Measurements from ENCODE around the gene GPRASP3. TPM values are rescaled to one million over a fixed set of nuclear protein-coding genes. Genes with fewer than 3 reads are reported as not detected.
A peak's percentile ranks its signal among the peaks of the same experiment; 100 is the strongest.
"Not testable (repeated sequence)": the region's sequence is repeated elsewhere in the genome, so short reads cannot be mapped to it uniquely, and the experiment has no call there.

Gene GPRASP3, protein sequence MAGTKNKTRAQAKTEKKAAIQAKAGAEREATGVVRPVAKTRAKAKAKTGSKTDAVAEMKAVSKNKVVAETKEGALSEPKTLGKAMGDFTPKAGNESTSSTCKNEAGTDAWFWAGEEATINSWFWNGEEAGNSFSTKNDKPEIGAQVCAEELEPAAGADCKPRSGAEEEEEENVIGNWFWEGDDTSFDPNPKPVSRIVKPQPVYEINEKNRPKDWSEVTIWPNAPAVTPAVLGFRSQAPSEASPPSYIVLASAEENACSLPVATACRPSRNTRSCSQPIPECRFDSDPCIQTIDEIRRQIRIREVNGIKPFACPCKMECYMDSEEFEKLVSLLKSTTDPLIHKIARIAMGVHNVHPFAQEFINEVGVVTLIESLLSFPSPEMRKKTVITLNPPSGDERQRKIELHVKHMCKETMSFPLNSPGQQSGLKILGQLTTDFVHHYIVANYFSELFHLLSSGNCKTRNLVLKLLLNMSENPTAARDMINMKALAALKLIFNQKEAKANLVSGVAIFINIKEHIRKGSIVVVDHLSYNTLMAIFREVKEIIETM
- polyA plus RNA-seq (2013, experiment 1 of 2): 10.7 TPM
- polyA plus RNA-seq (2013, experiment 2 of 2): 10.7 TPM

GRCh38 chrX:102720237-102721168 lies at the start of gene GPRASP3:
Gene GPRASP3 (plus strand): TSS chrX:102720743. CDS start chrX:102748996, 28,253 bp downstream.
- no peak within 1 kb of the TSS for H2AK5ac ChIP-seq (ENCODE audit: low read depth, low read length)
- H3K4me1 ChIP-seq (ENCODE audit: control insufficient read depth in 2 of 2, insufficient read depth in 1 of 2, low read depth in 1 of 2, low read length in 2 of 2): peaks cover 0 to 3% of the 10 kb centered on the region in 2 donors
- H2BK5ac ChIP-seq (ENCODE audit: low read length): no peak within 1 kb of the TSS
- no peak within 1 kb of the TSS for H4K91ac ChIP-seq (ENCODE audit: low read depth, low read length, poor library complexity)
- no peak within 1 kb of the TSS for H2BK15ac ChIP-seq (ENCODE audit: low read length)
- no CpG with 5 or more reads among the region's 31 CpGs for WGBS, 2 donors (ENCODE audit: extremely low coverage in 2 of 2, insufficient read length in 2 of 2, insufficient replicate concordance in 1 of 2)
- peak within 1 kb of the TSS; percentile 52 for H3K4me2 ChIP-seq (ENCODE audit: insufficient read depth, low read length, poor library complexity, severe bottlenecking)
- H2AFZ ChIP-seq (ENCODE audit: low read length): no peak within 1 kb of the TSS
- peaks cover 0 to 6% of the 10 kb centered on the region in 2 donors for H3K36me3 ChIP-seq (replicated peaks in 1 of 2; ENCODE audit: control insufficient read depth in 2 of 2, insufficient read depth in 2 of 2, low read length in 2 of 2)
- H3K14ac ChIP-seq (ENCODE audit: low read length): no peak within 1 kb of the TSS
- H3K79me1 ChIP-seq (ENCODE audit: low read depth, low read length): peaks cover 1% of the 10 kb centered on the region
- H3K27me3 ChIP-seq (ENCODE audit: control insufficient read depth in 3 of 3, insufficient read depth in 3 of 3, low read depth in 1 of 3, low read length in 3 of 3): no peaks in the 10 kb centered on the region
- no peak within 1 kb of the TSS for H3K27ac ChIP-seq (replicated peaks; ENCODE audit: low read length)
- H4K8ac ChIP-seq (ENCODE audit: low read depth, low read length): peak within 1 kb of the TSS; percentile 65
- H2BK120ac ChIP-seq (ENCODE audit: low read depth, low read length): no peak within 1 kb of the TSS
- H2BK12ac ChIP-seq (ENCODE audit: low read length): no peak within 1 kb of the TSS
- H3K9ac ChIP-seq (ENCODE audit: low read depth, low read length, poor library complexity): peak within 1 kb of the TSS; percentile 81
- H3K4ac ChIP-seq (ENCODE audit: low read length): no peak within 1 kb of the TSS
- H3K18ac ChIP-seq (ENCODE audit: low read length): no peak within 1 kb of the TSS
- H3K9me3 ChIP-seq (replicated peaks in 1 of 2; ENCODE audit: control insufficient read depth in 2 of 2, insufficient read depth in 1 of 2, low read depth in 1 of 2, low read length in 2 of 2): no peaks in the 10 kb centered on the region
- H3K23ac ChIP-seq (ENCODE audit: low read depth, low read length, poor library complexity): no peak within 1 kb of the TSS
- H3K4me3 ChIP-seq (ENCODE audit: low read length in 2 of 2): peak within 1 kb of the TSS in 1 of 2 donors; percentile 83
- DNase-seq (ENCODE audit: low spot score): peak; percentile 24

DNA sequence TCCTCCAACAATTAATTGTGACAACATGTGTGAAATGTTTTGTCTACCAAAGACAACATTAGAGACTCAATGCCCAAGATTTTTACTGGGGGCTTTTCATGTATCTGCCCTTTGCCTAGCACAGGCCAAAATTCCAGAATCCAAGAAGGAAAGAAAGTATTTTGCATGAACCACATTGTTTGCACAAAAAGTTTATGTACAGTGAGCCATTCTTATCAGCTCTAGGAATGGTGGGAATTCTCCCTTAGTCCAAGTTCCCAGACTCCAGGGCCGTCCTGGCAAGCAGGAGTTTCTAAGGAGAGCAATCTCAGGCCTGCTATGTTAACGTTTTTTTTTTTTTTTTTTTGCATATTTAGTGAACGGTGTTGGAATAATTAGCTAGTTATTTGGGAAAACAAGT lies 47.7 kb upstream of the GPRASP3 start:
- H4K91ac ChIP-seq (ENCODE audit: low read depth, low read length, poor library complexity): no peak overlapping the region
- no peaks in the 10 kb centered on the region for H3K9me3 ChIP-seq (replicated peaks in 1 of 2; ENCODE audit: control insufficient read depth in 2 of 2, insufficient read depth in 1 of 2, low read depth in 1 of 2, low read length in 2 of 2)
- no peak overlapping the region for H3K4me3 ChIP-seq (ENCODE audit: low read length in 2 of 2)
- no peaks in the 10 kb centered on the region for H3K27me3 ChIP-seq (ENCODE audit: control insufficient read depth in 3 of 3, insufficient read depth in 3 of 3, low read depth in 1 of 3, low read length in 3 of 3)
- H3K4me2 ChIP-seq (ENCODE audit: insufficient read depth, low read length, poor library complexity, severe bottlenecking): no peak overlapping the region
- no peak overlapping the region for H2BK12ac ChIP-seq (ENCODE audit: low read length)
- H2BK15ac ChIP-seq (ENCODE audit: low read length): no peak overlapping the region
- no peak overlapping the region for H2AFZ ChIP-seq (ENCODE audit: low read length)
- H2BK5ac ChIP-seq (ENCODE audit: low read length): no peak overlapping the region
- H2AK5ac ChIP-seq (ENCODE audit: low read depth, low read length): no peak overlapping the region
- H3K4me1 ChIP-seq (ENCODE audit: control insufficient read depth in 2 of 2, insufficient read depth in 1 of 2, low read depth in 1 of 2, low read length in 2 of 2): no peaks in the 10 kb centered on the region
- DNase-seq (ENCODE audit: low spot score): no peak
- H3K4ac ChIP-seq (ENCODE audit: low read length): no peak overlapping the region
- no peak overlapping the region for H2BK120ac ChIP-seq (ENCODE audit: low read depth, low read length)
- H3K14ac ChIP-seq (ENCODE audit: low read length): no peak overlapping the region
- H3K36me3 ChIP-seq (replicated peaks in 1 of 2; ENCODE audit: control insufficient read depth in 2 of 2, insufficient read depth in 2 of 2, low read length in 2 of 2): peaks cover 0 to 1% of the 10 kb centered on the region in 2 donors
- H3K23ac ChIP-seq (ENCODE audit: low read depth, low read length, poor library complexity): no peak overlapping the region
- no peak overlapping the region for H3K18ac ChIP-seq (ENCODE audit: low read length)
- WGBS, 2 donors (ENCODE audit: extremely low coverage in 2 of 2, insufficient read length in 2 of 2, insufficient replicate concordance in 1 of 2): no CpG with 5 or more reads among the region's 3 CpGs
- no peaks in the 10 kb centered on the region for H3K79me1 ChIP-seq (ENCODE audit: low read depth, low read length)
- no peak overlapping the region for H3K9ac ChIP-seq (ENCODE audit: low read depth, low read length, poor library complexity)
- H3K27ac ChIP-seq (replicated peaks; ENCODE audit: low read length): no peak overlapping the region
- H4K8ac ChIP-seq (ENCODE audit: low read depth, low read length): no peak overlapping the region

- H3K14ac ChIP-seq (ENCODE audit: low read length); H3K36me3 ChIP-seq (replicated peaks in 1 of 2; ENCODE audit: control insufficient read depth in 2 of 2, insufficient read depth in 2 of 2, low read length in 2 of 2); H3K4ac ChIP-seq (ENCODE audit: low read length); H4K91ac ChIP-seq (ENCODE audit: low read depth, low read length, poor library complexity); H3K4me2 ChIP-seq (ENCODE audit: insufficient read depth, low read length, poor library complexity, severe bottlenecking); H3K79me1 ChIP-seq (ENCODE audit: low read depth, low read length); H2BK15ac ChIP-seq (ENCODE audit: low read length); H3K27me3 ChIP-seq (ENCODE audit: control insufficient read depth in 3 of 3, insufficient read depth in 3 of 3, low read depth in 1 of 3, low read length in 3 of 3); H3K4me3 ChIP-seq (ENCODE audit: low read length in 2 of 2); H2BK5ac ChIP-seq (ENCODE audit: low read length); H4K8ac ChIP-seq (ENCODE audit: low read depth, low read length); H2BK12ac ChIP-seq (ENCODE audit: low read length); H3K4me1 ChIP-seq (ENCODE audit: control insufficient read depth in 2 of 2, insufficient read depth in 1 of 2, low read depth in 1 of 2, low read length in 2 of 2); H3K27ac ChIP-seq (replicated peaks; ENCODE audit: low read length); H2AK5ac ChIP-seq (ENCODE audit: low read depth, low read length); H2BK120ac ChIP-seq (ENCODE audit: low read depth, low read length); H3K23ac ChIP-seq (ENCODE audit: low read depth, low read length, poor library complexity); H2AFZ ChIP-seq (ENCODE audit: low read length); H3K18ac ChIP-seq (ENCODE audit: low read length); DNase-seq (ENCODE audit: low spot score); H3K9ac ChIP-seq (ENCODE audit: low read depth, low read length, poor library complexity): not testable (repeated sequence)
- H3K9me3 ChIP-seq (replicated peaks in 1 of 2; ENCODE audit: control insufficient read depth in 2 of 2, insufficient read depth in 1 of 2, low read depth in 1 of 2, low read length in 2 of 2): peaks cover 0 to 11% of the 10 kb centered on the region in 2 donors
- WGBS, 2 donors (ENCODE audit: extremely low coverage in 2 of 2, insufficient read length in 2 of 2, insufficient replicate concordance in 1 of 2): no CpG with 5 or more reads among the region's 1 CpG
Measured at GRCh38 chrX:102677479-102677878, 43.1 kb upstream of the GPRASP3 start.
